GM10847 (cell line): ENCODE measurements around the gene KSR2.

Experiments used
- POLR2A ChIP-seq: IDR thresholded peaks from 2 replicates; pipeline ENCODE4 v1.6.1; 2011; ENCODE audit not compliant: insufficient read length; ENCODE audit errors: extremely low read depth

Gene KSR2

GRCh38 chr12:117679776-117680175, 289.0 kb downstream of the KSR2 start:
- no peak for TF ChIP-seq POLR2A

DNA sequence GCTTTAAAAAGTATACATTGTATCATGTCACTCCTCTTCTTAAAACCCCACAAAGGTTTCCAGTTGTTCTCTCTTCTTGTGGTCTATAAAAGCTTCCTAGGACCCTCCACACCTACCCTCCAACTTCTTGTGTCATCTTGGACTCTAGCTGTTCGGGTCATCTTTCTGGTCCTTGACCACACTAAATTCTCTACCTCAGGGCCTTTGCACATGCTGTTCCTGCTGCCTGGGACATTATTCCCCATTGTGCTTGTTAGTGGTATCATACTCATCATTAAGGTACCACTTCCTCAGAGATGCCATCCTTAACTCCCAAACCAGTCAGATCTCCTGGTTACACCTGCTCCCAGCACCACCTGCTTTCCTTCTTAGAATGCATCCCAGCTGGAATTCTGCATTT, 294.0 kb downstream of the KSR2 start:
- no peak for TF ChIP-seq POLR2A

- no peak for TF ChIP-seq POLR2A
Observed at GRCh38 chr12:117674313-117674712, 294.5 kb downstream of the KSR2 start.

- no peak for TF ChIP-seq POLR2A
Observed at GRCh38 chr12:117671734-117672133, 297.1 kb downstream of the KSR2 start.

DNA sequence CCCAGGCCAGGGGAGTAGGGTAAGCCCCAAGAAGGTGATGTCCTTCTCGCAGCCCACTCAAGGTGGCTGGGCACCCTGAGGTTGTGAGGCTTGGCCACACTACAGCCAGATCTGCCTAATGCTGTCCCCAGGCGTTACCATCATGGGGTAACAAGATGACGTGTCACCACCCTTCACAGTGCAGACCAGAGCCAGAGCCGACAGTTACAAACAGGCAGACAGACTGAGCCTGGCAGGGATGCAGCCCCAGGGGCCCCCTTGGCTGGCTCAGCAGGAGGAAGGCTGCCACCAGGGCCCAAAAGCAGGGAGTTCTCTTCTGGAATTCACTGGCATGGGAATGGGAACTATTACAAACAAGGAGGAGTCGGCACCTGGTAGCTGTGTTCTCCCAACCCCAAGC, 304.6 kb downstream of the KSR2 start:
- no peak for TF ChIP-seq POLR2A

DNA sequence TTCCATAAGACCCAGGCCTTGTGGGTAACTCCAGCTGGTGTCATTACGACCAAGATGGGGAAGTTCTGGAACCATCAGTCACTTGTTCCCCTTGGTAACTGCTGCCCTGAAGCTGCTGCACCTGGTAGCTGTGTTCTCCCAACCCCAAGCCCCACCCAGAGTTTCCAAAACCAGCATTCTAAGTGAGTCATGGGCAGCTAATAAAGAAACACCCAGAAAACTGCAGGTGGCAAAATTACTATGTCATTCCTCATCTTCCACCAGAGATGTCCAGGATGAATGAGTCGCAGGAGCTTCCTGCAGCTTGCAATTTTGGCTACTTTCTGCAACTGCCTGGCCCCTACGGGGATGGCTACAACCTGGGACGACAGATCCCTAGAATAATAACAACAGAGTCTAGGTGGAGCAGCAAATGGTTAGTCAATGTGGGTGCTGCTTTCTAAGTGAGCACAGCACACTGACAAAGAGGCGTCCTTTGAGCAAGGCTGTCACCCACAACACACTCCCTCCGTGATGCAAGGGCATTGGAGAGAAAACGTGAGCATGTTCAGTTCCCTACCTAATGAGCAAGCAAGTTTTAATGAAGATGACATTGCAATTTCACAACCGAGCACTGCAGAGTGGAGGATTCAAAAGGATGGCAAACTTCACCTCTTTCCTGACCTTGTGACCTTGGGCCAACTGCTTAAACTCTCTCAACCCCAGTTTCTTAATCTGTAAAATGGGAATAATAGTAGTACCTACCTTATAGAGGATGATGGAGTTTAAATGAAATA, 306.0 kb downstream of the KSR2 start:
- no peak for TF ChIP-seq POLR2A

DNA sequence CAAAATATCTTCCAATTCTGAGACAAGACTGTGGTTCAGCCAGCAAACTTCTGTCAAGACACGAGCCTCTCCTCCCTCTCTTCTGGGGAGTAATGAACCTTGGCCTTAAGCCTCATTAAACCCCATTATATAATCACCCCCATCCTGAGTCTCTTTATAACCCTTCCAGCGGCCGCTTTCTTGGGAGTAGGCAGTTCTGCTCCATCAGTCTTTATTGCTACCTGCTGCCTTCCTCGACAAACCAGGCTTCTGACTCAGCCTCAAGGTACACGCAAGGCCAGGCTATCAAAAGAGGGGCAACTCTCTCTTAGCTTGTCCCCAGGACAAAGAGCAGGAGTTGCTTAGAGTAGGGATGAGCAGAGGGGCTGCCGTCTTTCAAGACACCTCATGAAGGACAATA, 306.6 kb downstream of the KSR2 start:
- TF ChIP-seq POLR2A: no peak

- no peak for TF ChIP-seq POLR2A
Observed at GRCh38 chr12:117661471-117661870, 307.3 kb downstream of the KSR2 start.

DNA sequence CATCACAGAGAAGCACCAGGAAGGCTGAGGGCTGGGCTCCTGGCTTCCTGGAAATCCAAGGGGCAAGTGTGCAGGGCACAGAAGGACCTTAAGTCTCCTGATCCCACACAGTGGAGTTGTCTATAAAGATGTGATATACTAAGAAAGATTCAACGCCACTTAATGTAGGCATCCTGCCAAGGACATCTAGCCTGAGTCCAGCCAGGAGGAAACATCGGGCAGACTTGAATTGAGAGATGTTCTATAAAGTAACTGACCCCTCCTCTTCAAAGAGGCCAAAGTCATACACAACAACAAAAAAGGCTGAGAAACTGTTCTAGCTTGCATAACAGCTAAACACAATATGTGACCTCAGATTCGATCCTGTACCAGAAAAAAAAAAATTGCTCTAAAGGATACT, 307.9 kb downstream of the KSR2 start:
- TF ChIP-seq POLR2A: no peak

GRCh38 chr12:117658226-117658625, 310.6 kb downstream of the KSR2 start:
- TF ChIP-seq POLR2A: no peak

DNA sequence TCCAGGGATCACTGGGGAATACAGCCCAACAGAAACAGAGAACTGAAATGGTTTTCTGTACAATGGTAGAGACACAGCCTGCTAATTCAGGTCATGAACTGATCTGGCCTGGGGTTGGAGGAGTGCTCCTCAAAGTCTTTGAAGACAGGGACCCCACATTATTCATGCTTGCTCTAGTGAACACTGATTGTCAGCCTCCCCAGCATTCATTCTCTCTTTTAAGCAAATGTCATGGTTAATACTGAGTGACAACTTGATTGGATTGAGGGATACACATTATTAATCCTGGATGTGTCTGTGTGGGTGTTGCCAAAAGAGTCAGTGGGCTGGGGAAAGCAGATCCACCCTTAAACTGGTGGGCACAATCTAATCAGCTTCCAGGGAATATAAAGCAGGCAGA, 319.0 kb downstream of the KSR2 start:
- no peak for TF ChIP-seq POLR2A

- no peak for TF ChIP-seq POLR2A
Observed at GRCh38 chr12:117646520-117646919, 322.3 kb downstream of the KSR2 start.

GRCh38 chr12:117645473-117645872, 323.3 kb downstream of the KSR2 start:
- no peak for TF ChIP-seq POLR2A

DNA sequence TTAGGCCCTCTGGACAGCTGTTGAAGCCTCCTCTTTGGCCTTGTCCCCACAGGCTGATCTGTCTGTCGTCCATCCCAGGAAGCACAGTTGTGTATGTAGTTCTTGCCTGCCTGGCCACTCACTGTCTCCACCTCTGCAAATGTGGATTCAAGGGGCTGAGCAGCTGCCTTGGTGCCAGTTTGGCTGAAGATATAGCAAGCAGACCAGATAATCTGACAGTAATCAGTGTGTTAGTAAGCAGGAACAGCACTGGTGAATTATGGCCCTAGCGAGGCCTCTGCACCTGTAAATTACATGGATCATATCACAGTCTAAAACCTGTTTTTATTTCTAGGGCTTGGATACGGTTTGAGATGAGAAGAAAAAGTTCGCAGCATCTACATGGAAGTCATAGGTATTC, 324.8 kb downstream of the KSR2 start:
- no peak for TF ChIP-seq POLR2A

DNA sequence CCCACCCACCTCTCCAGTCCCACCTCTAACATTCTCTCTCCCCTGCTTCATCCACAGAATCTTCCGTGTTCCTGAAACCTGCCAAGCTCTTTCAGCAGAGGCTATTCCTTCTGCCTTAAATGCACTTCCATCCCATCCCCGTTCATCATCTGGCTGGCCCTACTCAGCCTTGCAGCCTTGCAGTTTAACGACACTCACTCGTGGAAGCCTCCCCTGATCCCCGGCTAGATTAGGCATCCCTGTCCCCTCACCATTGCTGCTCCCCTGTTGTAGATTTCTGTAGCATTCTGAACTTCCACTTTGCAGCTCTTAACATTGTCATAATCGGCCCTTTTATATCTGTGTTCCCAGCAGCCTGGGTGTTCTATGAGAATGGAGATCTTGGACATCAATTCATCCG, 326.9 kb downstream of the KSR2 start:
- TF ChIP-seq POLR2A: no peak

GRCh38 chr12:117640511-117640910, 328.3 kb downstream of the KSR2 start:
- TF ChIP-seq POLR2A: no peak

DNA sequence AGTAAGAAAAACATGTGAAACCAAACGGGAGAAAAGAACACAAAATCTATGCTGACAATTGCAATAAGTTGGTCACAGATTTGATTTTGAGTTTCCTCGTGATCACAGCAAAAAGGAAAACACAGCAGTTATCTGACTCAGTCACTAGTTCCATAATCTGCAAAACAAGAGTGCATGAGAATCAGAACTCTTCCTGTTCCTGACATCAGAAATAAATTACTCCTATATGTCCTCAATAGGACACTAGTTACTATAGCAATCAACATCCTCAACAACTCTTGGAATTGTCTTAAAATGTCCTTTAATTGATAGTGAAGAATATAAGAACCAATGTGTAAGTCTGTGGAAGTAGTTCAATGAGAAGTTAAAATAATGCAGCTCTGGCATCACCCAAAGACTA, 339.3 kb downstream of the KSR2 start:
- no peak for TF ChIP-seq POLR2A
